Effector memory CD4-positive, alpha-beta T cell (primary cell): Measurements from ENCODE around the gene TXNIP.

Source experiments
- DNase-seq, 3 donors: peaks; one replicate each; pipeline ENCODE4 v3.0.0-alpha.2; 2020
- H3K27ac ChIP-seq: 2 replicates; pipeline ENCODE4 v1.7.0; 2013; ENCODE audit warnings: mild to moderate bottlenecking, low read length, moderate library complexity; ENCODE audit not compliant: insufficient read depth, poor library complexity, severe bottlenecking
- H3K27me3 ChIP-seq: replicated peaks from 2 replicates; pipeline ENCODE4 v1.7.0; 2013; ENCODE audit warnings: mild to moderate bottlenecking, low read length; ENCODE audit not compliant: insufficient read depth, control insufficient read depth, poor library complexity, severe bottlenecking
- H3K36me3 ChIP-seq: 2 replicates; pipeline ENCODE4 v1.7.0; 2013; ENCODE audit warnings: mild to moderate bottlenecking, low read length, moderate library complexity; ENCODE audit not compliant: control insufficient read depth, insufficient read depth
- H3K4me1 ChIP-seq: 2 replicates; pipeline ENCODE4 v1.7.0; 2013; ENCODE audit warnings: low read length, mild to moderate bottlenecking; ENCODE audit not compliant: control insufficient read depth, insufficient read depth, poor library complexity, severe bottlenecking
- H3K4me3 ChIP-seq: 2 replicates; pipeline ENCODE4 v1.7.0; 2013; ENCODE audit warnings: low read length, low read depth, mild to moderate bottlenecking; ENCODE audit not compliant: insufficient read depth, poor library complexity, severe bottlenecking
- H3K9me3 ChIP-seq: 2 replicates; pipeline ENCODE4 v1.7.0; 2013; ENCODE audit warnings: mild to moderate bottlenecking, low read length, moderate library complexity; ENCODE audit not compliant: control insufficient read depth

The TXNIP gene

DNA sequence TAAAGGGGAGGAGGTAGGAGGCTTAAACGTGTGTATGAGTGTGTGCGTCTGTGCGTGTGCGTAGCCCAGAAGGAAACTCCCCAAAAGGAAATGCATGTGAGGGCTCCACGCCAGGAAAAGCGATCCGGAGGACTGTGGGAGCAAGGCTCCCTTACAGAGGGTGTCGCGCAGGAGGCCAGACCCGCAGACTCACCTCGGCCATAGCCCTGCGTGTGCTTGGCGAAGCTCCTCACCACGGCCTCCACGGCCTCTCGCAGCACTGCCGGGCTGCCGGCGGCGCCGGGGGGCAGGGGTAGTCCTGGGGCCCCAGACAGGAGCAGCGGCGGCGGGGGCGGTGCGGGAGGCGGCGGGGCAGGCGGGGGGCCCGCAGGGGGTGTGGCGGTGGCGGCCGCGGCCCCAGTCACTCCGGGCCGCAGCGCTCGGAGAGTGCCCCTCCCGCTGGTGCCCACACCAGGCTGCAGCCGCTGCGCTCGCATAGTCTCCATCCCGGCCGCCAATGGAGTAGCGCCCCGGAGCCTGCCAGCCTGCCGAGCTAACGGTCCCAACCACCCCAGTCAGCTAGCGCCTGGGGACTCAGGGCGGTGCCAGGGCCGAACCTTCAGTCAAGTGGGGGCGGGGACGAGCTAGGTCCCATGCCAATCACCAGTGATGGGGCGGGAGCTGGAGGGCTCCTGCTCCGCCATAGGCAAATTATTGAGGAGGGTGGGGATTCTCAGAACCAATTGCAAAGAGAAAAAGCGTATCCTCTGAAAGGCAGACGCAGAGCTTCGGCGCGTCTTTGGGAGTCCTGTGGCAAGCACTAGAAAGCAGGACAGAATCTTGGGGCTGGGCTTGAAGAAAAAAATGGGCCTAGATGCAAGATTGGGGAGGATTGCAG, 38.7 kb downstream of the TXNIP start, which contains the start of gene LIX1L:
Gene LIX1L, minus strand, starts transcription at position 575 of the 877 bp plus-strand sequence. Its CDS starts 90 bp downstream, at position 485.
- Histone ChIP-seq H3K27me3 (no peaks in the 10 kb centered on the region), H3K27ac (peak within 1 kb of the TSS; percentile 92), H3K4me3 (peak within 1 kb of the TSS; percentile 79), H3K36me3 (no peaks in the 10 kb centered on the region), H3K9me3 (no peaks in the 10 kb centered on the region), H3K4me1 (peaks cover 31% of the 10 kb centered on the region)
- peak; percentile 87 to 93 (median 93) for DNase-seq

DNA sequence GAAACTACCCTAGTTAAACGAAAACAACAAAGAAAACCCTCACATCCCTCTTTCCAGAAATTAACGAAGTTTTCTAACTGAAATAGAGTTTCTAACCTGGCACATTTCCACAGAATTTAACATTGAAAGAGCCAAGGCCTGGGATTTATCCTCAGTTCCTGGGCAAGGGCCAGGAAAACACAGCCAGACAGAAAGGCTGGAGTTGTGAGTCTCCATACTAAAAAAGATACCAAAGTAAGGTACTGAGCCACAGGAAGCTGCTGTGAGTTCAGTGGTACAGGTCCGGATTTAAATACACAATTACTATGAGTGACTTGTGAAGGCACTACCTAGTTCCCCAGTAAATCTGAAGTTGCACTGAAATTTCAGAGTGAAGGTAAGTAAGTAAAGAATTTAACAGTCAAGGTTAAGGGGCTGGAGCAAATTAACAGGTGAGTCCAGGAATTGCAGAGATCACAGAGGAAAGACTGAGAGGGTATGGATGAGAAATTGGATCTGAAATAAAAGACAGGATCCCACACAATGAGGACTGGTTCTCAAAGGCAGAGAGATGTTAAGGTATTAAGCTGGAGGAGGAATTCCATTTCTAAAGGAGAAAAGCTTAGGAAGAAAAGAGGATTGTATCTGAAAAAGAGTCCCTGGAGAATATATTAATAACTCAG, 39.5 kb downstream of the TXNIP start:
- no peak for DNase-seq
- Histone ChIP-seq H3K27me3 (no peaks in the 10 kb centered on the region), H3K9me3 (no peaks in the 10 kb centered on the region), H3K36me3 (no peaks in the 10 kb centered on the region), H3K4me1 (peaks cover 29% of the 10 kb centered on the region), H3K27ac (peak overlapping the region; percentile 92), H3K4me3 (peak overlapping the region; percentile 79)

DNA sequence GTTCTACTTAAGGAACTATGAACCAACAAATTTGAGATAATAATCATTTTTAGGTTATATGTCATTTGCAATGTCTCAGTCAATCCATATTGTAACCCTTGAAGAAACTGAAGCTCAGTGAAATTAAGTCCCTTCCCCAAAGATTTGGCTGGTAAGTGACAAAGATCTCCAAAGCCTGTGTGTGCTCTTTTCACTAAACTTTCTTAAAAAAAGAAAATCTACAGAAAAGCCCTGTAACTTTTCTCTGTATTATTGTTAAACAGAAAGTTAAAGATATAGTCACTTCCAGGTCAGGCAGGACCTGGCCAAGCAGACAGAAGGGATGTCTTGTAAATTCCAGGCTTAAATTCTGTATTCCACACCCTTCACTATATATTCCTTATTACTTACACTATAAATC, 40.0 kb downstream of the TXNIP start:
- peaks cover 29% of the 10 kb centered on the region for H3K4me1 ChIP-seq
- H3K36me3 ChIP-seq = no peaks in the 10 kb centered on the region
- peak overlapping the region; percentile 79 for H3K4me3 ChIP-seq
- no peaks in the 10 kb centered on the region for H3K27me3 ChIP-seq
- H3K27ac ChIP-seq = peak overlapping the region; percentile 92
- no peaks in the 10 kb centered on the region for H3K9me3 ChIP-seq
- DNase-seq = no peak

DNA sequence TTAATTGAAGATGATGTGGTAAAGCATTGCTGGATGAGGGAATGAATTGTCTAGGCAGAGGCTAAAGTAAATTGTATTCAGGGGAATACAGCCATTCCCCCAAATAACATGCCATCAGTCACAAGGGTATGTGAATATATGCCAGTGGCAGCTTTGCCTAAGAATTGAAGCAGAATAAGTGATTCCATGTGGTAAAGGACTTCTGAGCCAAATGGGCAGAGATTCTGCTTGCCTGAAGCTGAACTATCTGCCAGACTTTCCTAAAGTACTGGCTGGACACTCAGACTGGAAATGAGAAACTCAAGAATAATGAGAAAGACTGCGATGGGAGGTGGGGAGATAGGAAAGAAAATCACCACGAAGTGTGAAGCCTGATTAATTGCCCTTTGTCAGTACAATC, 40.9 kb downstream of the TXNIP start:
- DNase-seq = no peak
- Histone ChIP-seq H3K27me3 (no peaks in the 10 kb centered on the region), H3K9me3 (no peaks in the 10 kb centered on the region), H3K4me1 (peaks cover 29% of the 10 kb centered on the region), H3K36me3 (no peaks in the 10 kb centered on the region), H3K4me3 (no peak overlapping the region), H3K27ac (no peak overlapping the region)

DNA sequence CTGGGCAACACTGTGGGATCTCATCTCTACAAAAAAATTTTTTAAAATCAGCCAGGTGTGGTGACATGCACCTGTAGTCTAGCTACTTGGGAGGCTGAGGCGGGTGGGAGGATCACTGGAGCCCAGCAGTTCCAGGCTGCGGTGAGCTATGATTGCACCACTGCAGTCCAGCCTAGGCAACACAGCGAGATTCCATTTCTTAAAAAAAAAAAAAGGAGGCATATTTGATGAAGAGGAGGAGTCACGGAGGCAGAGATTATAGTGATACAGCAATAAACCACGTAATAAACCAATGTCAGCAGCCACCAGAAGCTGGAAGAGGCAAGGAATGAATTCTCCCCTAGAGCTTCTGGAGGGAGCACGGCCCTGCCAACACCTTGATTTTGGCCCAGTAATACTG, 42.5 kb downstream of the TXNIP start:
- Histone ChIP-seq H3K4me3 (no peak overlapping the region), H3K4me1 (peaks cover 26% of the 10 kb centered on the region), H3K36me3 (no peaks in the 10 kb centered on the region), H3K9me3 (no peaks in the 10 kb centered on the region), H3K27me3 (no peaks in the 10 kb centered on the region), H3K27ac (no peak overlapping the region)
- no peak for DNase-seq

DNA sequence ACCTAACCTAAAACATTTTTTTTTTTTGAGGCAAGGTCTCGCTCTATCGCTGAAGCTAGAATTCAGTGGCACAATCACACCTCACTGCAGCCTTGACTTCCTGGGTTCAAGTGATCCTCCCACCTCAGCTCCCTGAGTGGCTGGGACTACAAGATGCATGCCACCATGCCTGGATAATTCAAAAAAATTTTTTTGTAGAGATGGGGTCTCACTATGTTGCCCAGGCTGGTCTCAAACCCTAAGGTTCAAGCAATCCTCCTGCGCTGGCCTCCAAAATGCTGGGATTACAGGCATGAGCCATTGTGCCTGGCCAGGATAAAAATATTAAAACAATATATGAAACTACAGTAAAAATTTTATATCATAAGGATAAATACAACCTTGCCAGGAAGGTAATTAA, 43.5 kb downstream of the TXNIP start:
- H3K4me1 ChIP-seq = peaks cover 19% of the 10 kb centered on the region
- H3K27me3 ChIP-seq = no peaks in the 10 kb centered on the region
- H3K9me3 ChIP-seq = no peaks in the 10 kb centered on the region
- no peak for DNase-seq
- H3K27ac ChIP-seq = no peak overlapping the region
- H3K36me3 ChIP-seq = peaks cover 2% of the 10 kb centered on the region
- H3K4me3 ChIP-seq = no peak overlapping the region

DNA sequence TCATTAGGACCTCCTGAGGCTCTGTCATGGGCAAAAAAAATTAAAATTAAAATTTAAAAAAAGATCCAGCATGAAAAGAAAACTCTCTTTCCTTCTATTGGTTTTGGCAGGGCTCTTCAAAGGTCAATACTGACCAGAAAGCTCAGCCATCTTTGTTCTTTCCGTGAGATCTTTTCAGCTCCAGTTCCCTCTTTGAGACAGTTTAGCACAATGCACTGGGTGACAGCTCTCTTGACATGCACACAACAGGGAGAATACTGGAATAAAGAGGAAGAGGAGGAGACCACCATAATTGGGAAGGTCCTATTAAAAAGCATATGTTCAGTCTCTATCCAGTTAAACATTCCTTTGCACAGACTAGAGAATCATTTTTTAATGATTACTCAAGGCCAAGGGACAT, 44.9 kb downstream of the TXNIP start:
- Histone ChIP-seq H3K27ac (no peak overlapping the region), H3K27me3 (no peaks in the 10 kb centered on the region), H3K36me3 (peaks cover 16% of the 10 kb centered on the region), H3K4me3 (no peak overlapping the region), H3K4me1 (peaks cover 15% of the 10 kb centered on the region), H3K9me3 (no peaks in the 10 kb centered on the region)
- no peak for DNase-seq

DNA sequence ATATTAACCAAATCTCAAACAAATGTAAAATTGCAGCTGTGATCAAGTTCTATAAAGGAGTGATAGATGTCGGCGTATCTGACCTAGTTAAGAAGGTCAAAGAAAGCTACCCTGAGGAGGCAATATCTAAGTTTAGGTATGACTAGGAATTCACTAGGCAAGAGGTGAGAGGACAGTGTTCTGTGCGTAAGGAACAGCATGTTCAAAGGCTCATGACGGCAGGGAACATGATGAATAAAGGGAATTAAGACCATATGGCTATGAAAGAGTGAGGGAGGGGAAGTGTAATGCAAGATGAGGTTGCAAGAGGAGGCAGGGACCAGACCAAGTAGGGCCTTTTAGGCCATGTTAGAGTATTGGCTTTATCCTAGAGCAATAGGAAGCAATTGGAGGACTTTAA, 47.2 kb downstream of the TXNIP start:
- no peaks in the 10 kb centered on the region for H3K27me3 ChIP-seq
- no peak for DNase-seq
- H3K36me3 ChIP-seq = peaks cover 20% of the 10 kb centered on the region
- H3K27ac ChIP-seq = no peak overlapping the region
- no peaks in the 10 kb centered on the region for H3K9me3 ChIP-seq
- no peak overlapping the region for H3K4me3 ChIP-seq
- peaks cover 4% of the 10 kb centered on the region for H3K4me1 ChIP-seq

DNA sequence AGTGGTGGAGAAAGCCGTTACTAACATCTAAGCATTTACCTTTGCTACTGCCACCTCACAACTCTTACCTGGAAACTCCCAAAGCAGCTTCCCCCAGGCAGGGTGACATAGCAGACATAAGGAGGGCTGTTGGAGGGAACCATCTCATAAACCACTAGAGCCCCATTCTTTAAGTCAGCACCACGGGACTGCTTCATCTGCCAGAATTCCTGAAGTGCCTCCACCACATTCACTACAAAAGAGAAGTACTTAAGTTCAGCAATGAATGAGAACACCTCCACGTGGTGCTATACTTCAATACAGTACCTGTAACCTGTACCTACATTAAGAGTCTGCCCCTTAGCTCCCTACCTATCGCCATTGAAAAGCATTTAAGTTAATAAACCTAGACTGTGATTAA, 48.8 kb downstream of the TXNIP start:
- H3K9me3 ChIP-seq = no peaks in the 10 kb centered on the region
- DNase-seq = no peak
- H3K36me3 ChIP-seq = peaks cover 28% of the 10 kb centered on the region
- H3K4me3 ChIP-seq = no peak overlapping the region
- no peaks in the 10 kb centered on the region for H3K4me1 ChIP-seq
- H3K27ac ChIP-seq = no peak overlapping the region
- H3K27me3 ChIP-seq = no peaks in the 10 kb centered on the region

DNA sequence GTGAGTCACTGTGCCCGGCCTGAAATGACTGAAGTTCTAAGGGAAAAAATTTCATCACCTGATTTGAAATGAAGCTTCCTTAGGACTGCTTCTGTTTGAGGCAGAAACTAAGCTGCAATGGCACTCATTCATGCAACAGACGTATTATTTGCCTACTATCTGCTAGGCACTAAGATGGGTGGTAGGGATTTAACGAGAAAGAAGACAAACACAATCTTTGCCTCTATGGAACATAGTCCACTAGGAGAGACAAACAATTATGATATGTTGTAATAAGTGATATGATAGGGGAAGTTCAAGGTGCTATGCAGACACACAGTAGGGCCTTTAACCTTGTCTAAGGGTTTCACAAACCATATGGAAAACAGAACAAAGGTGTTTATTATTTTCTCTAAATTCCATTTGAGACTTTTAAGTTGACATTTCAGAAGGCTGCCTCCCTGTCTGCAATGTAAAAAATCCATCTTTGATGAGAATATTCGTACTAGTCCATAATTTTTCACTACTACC, 49.8 kb downstream of the TXNIP start:
- no peaks in the 10 kb centered on the region for H3K4me1 ChIP-seq
- no peak overlapping the region for H3K27ac ChIP-seq
- no peaks in the 10 kb centered on the region for H3K9me3 ChIP-seq
- H3K36me3 ChIP-seq = peaks cover 37% of the 10 kb centered on the region
- no peaks in the 10 kb centered on the region for H3K27me3 ChIP-seq
- DNase-seq = no peak
- no peak overlapping the region for H3K4me3 ChIP-seq
